A549 (cell line): ENCODE results near the gene GPC1.

ENCODE experiments used
- BCL3 ChIP-seq: fragments of >200 bp; sonication (Bioruptor Twin); formaldehyde crosslinking; IDR thresholded peaks from 3 replicates; pipeline ENCODE4 v1.6.1; 2016
- BHLHE40 ChIP-seq: IDR thresholded peaks from 2 replicates; pipeline ENCODE4 v1.6.1; 2012; ENCODE audit warnings: low read depth, low read length, inconsistent platforms
- CBX8 ChIP-seq: fragments of 200-600 bp; sonication (generic); IDR thresholded peaks from 2 replicates; pipeline ENCODE4 v1.6.1; 2016
- CHD4 ChIP-seq: fragments of 200-600 bp; sonication (generic); IDR thresholded peaks from 2 replicates; pipeline ENCODE4 v1.6.1; 2016; ENCODE audit warnings: antibody characterized with exemption, mild to moderate bottlenecking, borderline replicate concordance
- CTCF ChIP-seq: fragments of >200 bp; sonication (Bioruptor Twin); formaldehyde crosslinking; IDR thresholded peaks from 3 replicates; pipeline ENCODE4 v1.5.1; 2016
- EP300 ChIP-seq, 2 experiments: fragments of >200 bp; sonication (Bioruptor Twin); formaldehyde crosslinking; IDR thresholded peaks; 2 replicates in 1 of 2; 3 replicates in 1 of 2; pipeline ENCODE4 v1.6.1; 2016 to 2017
- MAFK ChIP-seq: fragments of 450-650 bp; IDR thresholded peaks from 2 replicates; pipeline ENCODE4 v1.6.1; 2014; ENCODE audit not compliant: partially characterized antibody
- PBX3 ChIP-seq: IDR thresholded peaks from 2 replicates; pipeline ENCODE4 v1.6.1; 2012
- POLR2AphosphoS2 ChIP-seq: conservative IDR thresholded peaks from 2 replicates; pipeline ENCODE4 v1.6.1; 2012; ENCODE audit warnings: low read length, improper control_type of control experiment, inconsistent platforms
- REST ChIP-seq: fragments of 200-600 bp; sonication (generic); IDR thresholded peaks from 2 replicates; pipeline ENCODE4 v1.6.1; 2016; ENCODE audit warnings: antibody characterized with exemption, mild to moderate bottlenecking, moderate library complexity
- TFCP2L1 ChIP-seq: fragments of 250-450 bp; sonication (Bioruptor Pico); IDR thresholded peaks from 2 replicates; pipeline ENCODE4 v1.5.0; 2021; ENCODE audit warnings: mild to moderate bottlenecking

GRCh38 chr2:240444464-240444863, 9.0 kb downstream of the GPC1 start:
- no peak for TF ChIP-seq TFCP2L1 (CRISPR knock-in tag)
- TF ChIP-seq EP300 (IDR thresholded peaks at IDR 0.05), result no peak
- no peak for TF ChIP-seq BCL3
- TF ChIP-seq PBX3, result no peak
- no peak for TF ChIP-seq MAFK
- TF ChIP-seq CTCF, result no peak
- TF ChIP-seq BHLHE40, result no peak
- no peak for TF ChIP-seq CHD4
- no peak for TF ChIP-seq CBX8
- no peak for TF ChIP-seq REST
- TF ChIP-seq POLR2AphosphoS2, result no peak
